OCI-LY7 (cell line): ENCODE results near the gene MYL4. TPM values are rescaled to one million over a fixed set of nuclear protein-coding genes. Genes with fewer than 3 reads are reported as not detected.
"Not testable (repeated sequence)": the region's sequence is repeated elsewhere in the genome, so short reads cannot be mapped to it uniquely, and the experiment has no call there.

Source experiments
- BruUV-seq: library from RNA; stranded (reverse); fragments of 400-500 nt; replicated peaks from 2 replicates; lab custom pipeline; 2021; lab: Mats Ljungman, UMichigan
- CTCF ChIA-PET: fragments of 300-600 bp; sonication (Branson Sonifier 250); formaldehyde crosslinking; loops from one replicate; lab custom pipeline; 2022; ENCODE audit warnings: antibody characterized with exemption; ENCODE audit not compliant: unreplicated experiment; lab: Charles Lee
- POLR2A ChIA-PET: fragments of 300-600 bp; sonication (Branson Sonifier 250); formaldehyde crosslinking; loops from one replicate; lab custom pipeline; 2022; ENCODE audit warnings: antibody characterized with exemption; lab: Charles Lee
- DNase-seq: peaks from one replicate; pipeline ENCODE4 v3.0.0-alpha.2; 2015; ENCODE audit warnings: low spot score
- H2AFZ ChIP-seq: fragments of 200-600 bp; sonication (generic), shearing (Covaris generic); 2 replicates; pipeline ENCODE4 v1.6.1; 2014; ENCODE audit warnings: mild to moderate bottlenecking, antibody characterized with exemption, low read length, moderate library complexity
- H3K27ac ChIP-seq: fragments of 200-600 bp; sonication (generic); 2 replicates; pipeline ENCODE4 v1.5.1; 2014; ENCODE audit warnings: mixed run types, low read depth, mild to moderate bottlenecking, moderate library complexity, low read length, inconsistent platforms; ENCODE audit not compliant: poor library complexity, severe bottlenecking
- H3K36me3 ChIP-seq: fragments of 200-600 bp; sonication (generic); 2 replicates; pipeline ENCODE4 v1.6.1; 2014; ENCODE audit warnings: mild to moderate bottlenecking, antibody characterized with exemption, low read length, moderate library complexity, mixed read lengths; ENCODE audit not compliant: insufficient read depth
- H3K4me1 ChIP-seq: fragments of 200-600 bp; sonication (generic); 2 replicates; pipeline ENCODE4 v1.5.1; 2014; ENCODE audit warnings: mild to moderate bottlenecking, low read length; ENCODE audit not compliant: insufficient read depth, poor library complexity, severe bottlenecking
- H3K4me2 ChIP-seq: fragments of 200-600 bp; sonication (generic); 2 replicates; pipeline ENCODE4 v1.6.1; 2014; ENCODE audit warnings: mild to moderate bottlenecking, low read length
- H3K4me3 ChIP-seq: fragments of 200-600 bp; sonication (generic); 2 replicates; pipeline ENCODE4 v1.5.1; 2014; ENCODE audit warnings: mild to moderate bottlenecking, low read depth, low read length; ENCODE audit not compliant: poor library complexity, severe bottlenecking
- H3K79me2 ChIP-seq: fragments of 200-600 bp; sonication (generic); 2 replicates; pipeline ENCODE4 v1.6.1; 2016; ENCODE audit warnings: low read depth, mild to moderate bottlenecking, low read length, moderate library complexity, mixed read lengths; ENCODE audit not compliant: insufficient read depth
- H3K9me2 ChIP-seq: fragments of 200-600 bp; sonication (generic); 2 replicates; pipeline ENCODE4 v1.6.1; 2016; ENCODE audit warnings: mild to moderate bottlenecking, low read length, mixed read lengths; ENCODE audit not compliant: insufficient read depth
- H3K9me3 ChIP-seq: fragments of 200-600 bp; sonication (generic); 2 replicates; pipeline ENCODE4 v1.6.1; 2014; ENCODE audit warnings: mild to moderate bottlenecking, mixed run types, low read length, mixed read lengths
- H4K20me1 ChIP-seq: fragments of 200-600 bp; sonication (generic); 2 replicates; pipeline ENCODE4 v1.6.1; 2014; ENCODE audit warnings: mild to moderate bottlenecking, antibody characterized with exemption, low read length, moderate library complexity, mixed read lengths; ENCODE audit not compliant: insufficient read depth
- CTCF ChIP-seq: fragments of 200-600 bp; sonication (generic); conservative IDR thresholded peaks from 2 replicates; pipeline ENCODE4 v1.5.1; 2014; ENCODE audit warnings: mild to moderate bottlenecking, antibody characterized with exemption, low read length, moderate library complexity, mixed read lengths
- EZH2phosphoT487 ChIP-seq: fragments of 200-600 bp; sonication (generic); IDR thresholded peaks from 2 replicates; pipeline ENCODE4 v1.6.1; 2018; ENCODE audit warnings: low read depth, borderline replicate concordance, mild to moderate bottlenecking, mixed run types, antibody characterized with exemption, low read length, moderate library complexity, mixed read lengths
- intact Hi-C: fragments of 100-400 bp; cut with micrococcal nuclease; formaldehyde crosslinking; loops from one replicate; pipeline ENCODE4 v1.10.0; 2022; ENCODE audit not compliant: unreplicated experiment
- total RNA-seq, 2 experiments: library from RNA; depleted of rRNA in 1 of 2; stranded (reverse); fragments of >200 nt in 1 of 2; shearing (Covaris generic) in 1 of 2; gene quantifications; 2 replicates each; pipeline ENCODE4 v1.2.3, GENCODE V29; 2014 to 2022

MYL4 gene
- total RNA-seq, 2 experiments from 2014 or later: 0.67 to 2.1 TPM

- DNase-seq, H3K9me2 ChIP-seq, H3K79me2 ChIP-seq, H3K4me1 ChIP-seq, BruUV-seq, H2AFZ ChIP-seq, H3K9me3 ChIP-seq, intact Hi-C loops, H3K4me2 ChIP-seq, H3K27ac ChIP-seq, H3K4me3 ChIP-seq, POLR2A ChIA-PET, H4K20me1 ChIP-seq, CTCF ChIA-PET, H3K36me3 ChIP-seq: not testable (repeated sequence)
These were observed 60.6 kb downstream of the MYL4 start for GRCh38 chr17:47269561-47270280.

- CTCF ChIA-PET: no interaction called here
These were observed 62.0 kb downstream of the MYL4 start for GRCh38 chr17:47270946-47271705.

GRCh38 chr17:47272491-47272890 lies 63.3 kb downstream of the MYL4 start:
- Histone ChIP-seq H3K9me3 (0 out of 2 replicates have a peak, but pooled peaks cover 9% of the 10 kb centered on the region), H3K79me2 (no peaks in the 10 kb centered on the region), H3K4me3 (no peak overlapping the region), H3K9me2 (no peaks in the 10 kb centered on the region), H3K4me2 (no peak overlapping the region), H4K20me1 (no peaks in the 10 kb centered on the region), H3K36me3 (no peaks in the 10 kb centered on the region), H3K27ac (no peak overlapping the region), H2AFZ (no peak overlapping the region), H3K4me1 (peaks cover 10% of the 10 kb centered on the region)
- ChIA-PET CTCF (no interaction called here), POLR2A (interaction anchor here (0.6 kb wide), 1 partner anchor 8 kb away, joined by 3 read pairs; no protein-coding TSS in a partner anchor)
- intact Hi-C loops: no loop called here
- TF ChIP-seq EZH2phosphoT487 (no peak), CTCF (no peak)
- BruUV-seq: no TSS peak
- no peak for DNase-seq

More at GRCh38 chr17:47270946-47271705, 62.0 kb downstream of the MYL4 start:
- Histone ChIP-seq H3K36me3 (no peaks in the 10 kb centered on the region), H3K4me3 (no peak overlapping the region), H3K9me3 (0 out of 2 replicates have a peak, but pooled peaks cover 9% of the 10 kb centered on the region), H2AFZ (no peak overlapping the region), H3K79me2 (no peaks in the 10 kb centered on the region), H3K27ac (no peak overlapping the region), H3K4me1 (peaks cover 4% of the 10 kb centered on the region), H3K4me2 (no peak overlapping the region), H3K9me2 (no peaks in the 10 kb centered on the region), H4K20me1 (no peaks in the 10 kb centered on the region)
- intact Hi-C loops: no loop called here
- no TSS peak for BruUV-seq
- POLR2A ChIA-PET: interaction anchor here (0.6 kb wide), 1 partner anchor 67 kb away, joined by 4 read pairs; no protein-coding TSS in a partner anchor
- no peak for DNase-seq
- no peak for TF ChIP-seq CTCF
- no peak for TF ChIP-seq EZH2phosphoT487
